ENCODE data around the gene TEX36.

GRCh38 chr10:125639846-125640245 lies 43.1 kb downstream of the TEX36 start:
- no peak for TF ChIP-seq CTCF (IDR thresholded peaks at IDR 0.05; ENCODE audit: low read depth, low read length)
- TF ChIP-seq MYC (IDR thresholded peaks at IDR 0.05; ENCODE audit: low read depth, low read length): no peak
- no peak for TF ChIP-seq POLR2A (IDR thresholded peaks at IDR 0.05; ENCODE audit: extremely low read depth, insufficient read length)
- no peak for TF ChIP-seq MAX (IDR thresholded peaks at IDR 0.05; ENCODE audit: low read depth, low read length)
